Measurements from ENCODE around the gene GRB10.
"Not testable (repeated sequence)": the region's sequence is repeated elsewhere in the genome, so short reads cannot be mapped to it uniquely, and the experiment has no call there.

Gene GRB10

DNA sequence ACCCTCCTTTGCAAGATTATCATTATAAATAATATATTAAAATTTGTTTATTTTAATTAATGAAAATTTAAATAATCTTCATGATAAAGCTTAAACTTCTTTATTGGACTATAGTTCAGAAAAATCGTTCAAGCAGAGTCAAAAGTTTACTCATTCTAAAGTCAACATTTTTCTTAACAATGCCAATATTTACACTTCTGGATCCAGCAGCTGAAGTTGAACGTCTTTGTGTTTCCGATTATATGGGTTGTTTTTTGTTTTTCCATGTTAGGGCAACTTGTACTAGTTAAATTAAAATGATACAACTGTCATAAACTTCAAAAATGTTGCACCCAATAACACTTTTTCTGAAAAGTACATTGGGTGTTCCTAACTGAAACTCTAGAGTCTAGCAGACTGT, 43.8 kb downstream of the GRB10 start:
- TF ChIP-seq CTCF (IDR thresholded peaks at IDR 0.05) = no peak
- H3K9ac ChIP-seq = no peak overlapping the region
- H3K4me2 ChIP-seq (ENCODE audit: low read length) = no peak overlapping the region
- no peaks in the 10 kb centered on the region for H3K9me3 ChIP-seq (ENCODE audit: control insufficient read depth, low read length)
- H3K4me3 ChIP-seq (ENCODE audit: low read depth, low read length) = no peak overlapping the region
- no peak overlapping the region for H2AFZ ChIP-seq
- no peak overlapping the region for H3K27ac ChIP-seq
- H3K4me1 ChIP-seq = no peaks in the 10 kb centered on the region
- no peaks in the 10 kb centered on the region for H3K27me3 ChIP-seq (ENCODE audit: control insufficient read depth, insufficient read depth, low read length)
- no peaks in the 10 kb centered on the region for H3K36me3 ChIP-seq (ENCODE audit: control insufficient read depth, insufficient read depth, low read length)
- H3K79me2 ChIP-seq = peaks cover 16% of the 10 kb centered on the region

DNA sequence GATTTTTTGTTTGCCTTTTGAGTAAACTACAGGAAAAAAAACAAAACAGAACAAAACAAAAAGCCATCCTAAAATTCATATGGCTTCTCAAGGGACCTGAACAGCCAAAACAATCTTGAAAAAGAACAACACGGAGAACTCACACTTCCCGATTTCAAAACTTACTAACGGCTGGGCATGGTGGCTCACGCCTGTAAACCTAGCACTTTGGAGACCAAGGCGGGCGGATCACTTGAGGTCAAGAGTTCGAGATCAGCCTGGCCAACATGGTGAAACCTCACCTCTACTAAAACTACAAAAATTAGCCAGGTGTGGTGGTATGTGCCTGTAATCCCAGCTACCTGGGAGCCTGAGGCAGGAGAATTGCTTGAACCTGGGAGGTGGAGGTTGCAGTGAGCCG, 46.9 kb downstream of the GRB10 start:
- H3K36me3 ChIP-seq (ENCODE audit: control insufficient read depth, insufficient read depth, low read length); H2AFZ ChIP-seq; H3K9me3 ChIP-seq (ENCODE audit: control insufficient read depth, low read length); H3K27me3 ChIP-seq (ENCODE audit: control insufficient read depth, insufficient read depth, low read length); H3K4me1 ChIP-seq; H3K27ac ChIP-seq; H3K4me2 ChIP-seq (ENCODE audit: low read length); H3K9ac ChIP-seq; H3K4me3 ChIP-seq (ENCODE audit: low read depth, low read length): not testable (repeated sequence)
- peaks cover 23% of the 10 kb centered on the region for H3K79me2 ChIP-seq

GRCh38 chr7:50735333-50735732, 47.4 kb downstream of the GRB10 start:
- H2AFZ ChIP-seq = no peak overlapping the region
- H3K4me1 ChIP-seq = no peaks in the 10 kb centered on the region
- no peaks in the 10 kb centered on the region for H3K9me3 ChIP-seq (ENCODE audit: control insufficient read depth, low read length)
- H3K9ac ChIP-seq = no peak overlapping the region
- H3K4me2 ChIP-seq (ENCODE audit: low read length) = no peak overlapping the region
- H3K36me3 ChIP-seq (ENCODE audit: control insufficient read depth, insufficient read depth, low read length) = no peaks in the 10 kb centered on the region
- peaks cover 23% of the 10 kb centered on the region for H3K79me2 ChIP-seq
- H3K27me3 ChIP-seq (ENCODE audit: control insufficient read depth, insufficient read depth, low read length) = no peaks in the 10 kb centered on the region
- no peak overlapping the region for H3K4me3 ChIP-seq (ENCODE audit: low read depth, low read length)
- no peak for TF ChIP-seq CTCF (IDR thresholded peaks at IDR 0.05)
- no peak overlapping the region for H3K27ac ChIP-seq

GRCh38 chr7:50734246-50734645, 48.5 kb downstream of the GRB10 start:
- H3K9me3 ChIP-seq (ENCODE audit: control insufficient read depth, low read length) = no peaks in the 10 kb centered on the region
- H2AFZ ChIP-seq = no peak overlapping the region
- no peak overlapping the region for H3K4me3 ChIP-seq (ENCODE audit: low read depth, low read length)
- H3K36me3 ChIP-seq (ENCODE audit: control insufficient read depth, insufficient read depth, low read length) = no peaks in the 10 kb centered on the region
- H3K27ac ChIP-seq = no peak overlapping the region
- H3K4me2 ChIP-seq (ENCODE audit: low read length) = no peak overlapping the region
- no peaks in the 10 kb centered on the region for H3K4me1 ChIP-seq
- TF ChIP-seq CTCF (IDR thresholded peaks at IDR 0.05) = no peak
- no peak overlapping the region for H3K9ac ChIP-seq
- H3K79me2 ChIP-seq = peaks cover 13% of the 10 kb centered on the region
- no peaks in the 10 kb centered on the region for H3K27me3 ChIP-seq (ENCODE audit: control insufficient read depth, insufficient read depth, low read length)

DNA sequence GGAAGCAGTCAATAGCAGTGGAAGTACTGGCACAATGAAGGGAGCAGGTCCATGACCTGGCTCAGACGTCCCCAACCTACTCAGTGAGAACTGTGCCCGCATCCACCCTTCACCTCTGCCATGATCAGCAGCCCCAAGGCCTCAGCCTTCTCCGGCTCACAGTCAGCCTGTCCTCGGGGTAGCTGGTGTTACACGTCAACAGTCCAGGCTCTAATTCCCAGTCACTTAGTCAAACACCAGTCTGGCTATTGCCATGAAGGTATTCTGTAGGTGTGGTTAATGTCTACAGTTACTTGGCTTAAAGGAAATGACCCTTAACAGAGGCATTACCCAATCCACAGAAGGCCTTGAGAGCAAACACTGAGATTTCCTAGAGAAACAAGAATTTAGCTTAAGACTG, 49.1 kb downstream of the GRB10 start:
- Histone ChIP-seq H2AFZ (no peak overlapping the region), H3K9me3 (ENCODE audit: control insufficient read depth, low read length) (no peaks in the 10 kb centered on the region), H3K27ac (no peak overlapping the region), H3K4me3 (ENCODE audit: low read depth, low read length) (no peak overlapping the region), H3K79me2 (peaks cover 12% of the 10 kb centered on the region), H3K4me2 (ENCODE audit: low read length) (no peak overlapping the region), H3K36me3 (ENCODE audit: control insufficient read depth, insufficient read depth, low read length) (no peaks in the 10 kb centered on the region), H3K4me1 (no peaks in the 10 kb centered on the region), H3K27me3 (ENCODE audit: control insufficient read depth, insufficient read depth, low read length) (no peaks in the 10 kb centered on the region), H3K9ac (no peak overlapping the region)
- TF ChIP-seq CTCF (IDR thresholded peaks at IDR 0.05) = no peak
